CD14-positive monocyte (primary cell): ENCODE measurements around the gene DTNB. TPM values are rescaled to one million over a fixed set of nuclear protein-coding genes. Genes with fewer than 3 reads are reported as not detected.

Experiments
- DNase-seq, 3 donors: peaks; one replicate each; pipeline ENCODE4 v3.0.0-alpha.2; 2011 to 2022
- H2AFZ ChIP-seq: 2 replicates; pipeline ENCODE4 v1.6.0; 2012; ENCODE audit warnings: mild to moderate bottlenecking, low read depth, low read length, inconsistent platforms; ENCODE audit not compliant: insufficient read depth, poor library complexity, severe bottlenecking
- H3K27ac ChIP-seq, 2 donors: 1 replicate in 1 of 2; 2 replicates in 1 of 2; pipeline ENCODE4 v1.5.1; 2012 to 2013; ENCODE audit warnings: low read length in 2 of 2, control low read depth in 1 of 2, inconsistent platforms in 1 of 2, low read depth in 1 of 2, mild to moderate bottlenecking in 1 of 2
- H3K27me3 ChIP-seq, 2 donors: one replicate each; pipeline versions ENCODE4 v1.6.0 to v1.6.1; 2011 to 2013; ENCODE audit warnings: low read length in 2 of 2; ENCODE audit not compliant: control insufficient read depth in 2 of 2, insufficient read depth in 2 of 2
- H3K36me3 ChIP-seq, 2 donors: replicated peaks in 1 of 2; 1 replicate in 1 of 2; 2 replicates in 1 of 2; pipeline versions ENCODE4 v1.5.1 to v1.6.1; 2012 to 2013; ENCODE audit warnings: low read length in 2 of 2, control low read depth in 1 of 2, inconsistent platforms in 1 of 2, mild to moderate bottlenecking in 1 of 2; ENCODE audit not compliant: insufficient read depth in 2 of 2, control insufficient read depth in 1 of 2
- H3K4me1 ChIP-seq, 2 donors: 1 replicate in 1 of 2; 2 replicates in 1 of 2; pipeline versions ENCODE4 v1.5.1 to v1.6.1; 2012 to 2013; ENCODE audit warnings: low read length in 2 of 2, control low read depth in 1 of 2, inconsistent platforms in 1 of 2, mild to moderate bottlenecking in 1 of 2, moderate library complexity in 1 of 2; ENCODE audit not compliant: insufficient read depth in 2 of 2, control insufficient read depth in 1 of 2
- H3K4me2 ChIP-seq: replicated peaks from 2 replicates; pipeline ENCODE3; 2012; ENCODE audit warnings: low read length, moderate library complexity, mild to moderate bottlenecking; ENCODE audit not compliant: poor library complexity, severe bottlenecking; ENCODE audit errors: extremely low read depth
- H3K4me3 ChIP-seq, 3 experiments: fragments of 200-600 bp in 1 of 3; sonication (generic) in 1 of 3; replicated peaks in 1 of 3; 1 replicate in 2 of 3; 2 replicates in 1 of 3; pipeline ENCODE4 v1.5.1; 2011 to 2013; ENCODE audit warnings: low read length in 3 of 3, mild to moderate bottlenecking in 3 of 3, control low read depth in 2 of 3, low read depth in 2 of 3, inconsistent platforms in 1 of 3, moderate library complexity in 1 of 3
- H3K79me2 ChIP-seq: 2 replicates; pipeline ENCODE4 v1.6.0; 2012; ENCODE audit warnings: mild to moderate bottlenecking, control low read depth, inconsistent platforms, low read length, moderate library complexity; ENCODE audit not compliant: insufficient read depth
- H3K9ac ChIP-seq: 2 replicates; pipeline ENCODE4 v1.6.0; 2017; ENCODE audit warnings: low read length, mild to moderate bottlenecking; ENCODE audit not compliant: insufficient read depth, poor library complexity, severe bottlenecking
- H3K9me3 ChIP-seq, 2 donors: replicated peaks in 1 of 2; 1 replicate in 1 of 2; 2 replicates in 1 of 2; pipeline versions ENCODE4 v1.5.1 to v1.6.1; 2012 to 2013; ENCODE audit warnings: low read length in 2 of 2, control low read depth in 1 of 2; ENCODE audit not compliant: control insufficient read depth in 1 of 2, insufficient read depth in 1 of 2
- H4K20me1 ChIP-seq: 2 replicates; pipeline ENCODE4 v1.6.0; 2012; ENCODE audit warnings: mild to moderate bottlenecking, low read length, control low read depth, moderate library complexity; ENCODE audit not compliant: insufficient read depth
- H3K27ac Mint-ChIP-seq, 7 donors: one replicate each; pipeline ENCODE4 v1.8.0; 2020; ENCODE audit warnings: mild to moderate bottlenecking in 7 of 7, mixed read lengths in 7 of 7, moderate library complexity in 6 of 7, inconsistent platforms in 2 of 7
- H3K27me3 Mint-ChIP-seq, 3 donors: one replicate each; pipeline ENCODE4 v1.8.0; 2021 to 2022; ENCODE audit warnings: low read depth in 3 of 3, mild to moderate bottlenecking in 3 of 3, mixed read lengths in 3 of 3, moderate library complexity in 3 of 3, inconsistent platforms in 1 of 3
- H3K36me3 Mint-ChIP-seq, 2 donors: one replicate each; pipeline ENCODE4 v1.8.0; 2020; ENCODE audit warnings: mixed read lengths in 2 of 2, inconsistent platforms in 1 of 2, mild to moderate bottlenecking in 1 of 2
- H3K4me1 Mint-ChIP-seq: one replicate; pipeline ENCODE4 v1.8.0; 2020; ENCODE audit warnings: mild to moderate bottlenecking, mixed read lengths
- H3K4me3 Mint-ChIP-seq, 2 donors: one replicate each; pipeline ENCODE4 v1.8.0; 2020; ENCODE audit warnings: mild to moderate bottlenecking in 2 of 2, mixed read lengths in 2 of 2, moderate library complexity in 1 of 2
- H3K9me3 Mint-ChIP-seq, 7 donors: one replicate each; pipeline ENCODE4 v1.8.0; 2020 to 2022; ENCODE audit warnings: mixed read lengths in 7 of 7, mild to moderate bottlenecking in 6 of 7, moderate library complexity in 6 of 7, inconsistent platforms in 2 of 7
- CTCF ChIP-seq: fragments of 200-600 bp; IDR thresholded peaks from one replicate; pipeline ENCODE4 v1.8.0; 2022; ENCODE audit warnings: antibody characterized with exemption, mild to moderate bottlenecking
- WGBS: methylation state at CpG from one replicate; pipeline ENCODE4 v1.1.5; 2013; ENCODE audit warnings: missing lambda C conversion rate; ENCODE audit not compliant: insufficient coverage; 5-methylcytosine and 5-hydroxymethylcytosine counted together
- intact Hi-C, 2 donors: fragments of 100-400 bp; cut with micrococcal nuclease; formaldehyde crosslinking; loops; one replicate each; pipeline versions ENCODE4 v1.15.0 to v1.15.1; 2023
- polyA plus RNA-seq, 3 donors: library from polyadenylated mRNA; depleted of rRNA in 1 of 3; unstranded in 2 of 3; stranded (reverse) in 1 of 3; fragments of 300-500 nt in 2 of 3; fragments of >200 nt in 1 of 3; fragmentation: Illumina TruSeq in 2 of 3; gene quantifications; 1 replicate in 2 of 3; 2 replicates in 1 of 3; pipeline ENCODE4 v1.2.3, GENCODE V29; 2012 to 2021

DTNB gene
- polyA plus RNA-seq, 3 donors = 3.0 to 4.2 (median 3.3) TPM

- Histone ChIP-seq H3K9ac (no peak overlapping the region), H3K27ac (no peak overlapping the region), H3K9me3 (peaks cover 5 to 9% of the 10 kb centered on the region in 2 donors), H3K4me1 (no peaks in the 10 kb centered on the region), H4K20me1 (no peaks in the 10 kb centered on the region), H3K27me3 (no peaks in the 10 kb centered on the region), H2AFZ (no peak overlapping the region), H3K4me2 (no peak overlapping the region), H3K79me2 (no peaks in the 10 kb centered on the region), H3K36me3 (no peaks in the 10 kb centered on the region), H3K4me3 (no peak overlapping the region)
- Mint-ChIP-seq H3K36me3 (peaks cover 5 to 10% of the 10 kb centered on the region in 2 donors), H3K4me1 (no peaks in the 10 kb centered on the region), H3K27me3 (no peaks in the 10 kb centered on the region), H3K9me3 (peaks cover 6 to 11% (median 10%) of the 10 kb centered on the region in 7 donors), H3K4me3 (no peak overlapping the region), H3K27ac (no peak overlapping the region)
- no peak for TF ChIP-seq CTCF
- intact Hi-C loops = no loop called here
- 100% methylated on average over 2 of the region's 3 CpGs for WGBS
- no peak for DNase-seq
These were observed 202.6 kb downstream of the DTNB start for GRCh38 chr2:25470806-25471205.

GRCh38 chr2:25467743-25468142 lies 205.6 kb downstream of the DTNB start:
- Mint-ChIP-seq H3K36me3 (peaks cover 0 to 3% of the 10 kb centered on the region in 2 donors), H3K27me3 (no peaks in the 10 kb centered on the region), H3K4me1 (no peaks in the 10 kb centered on the region), H3K27ac (no peak overlapping the region), H3K4me3 (no peak overlapping the region), H3K9me3 (peaks cover 0 to 6% (median 3%) of the 10 kb centered on the region in 7 donors)
- H3K4me2 ChIP-seq = no peak overlapping the region
- no peaks in the 10 kb centered on the region for H3K36me3 ChIP-seq
- no peaks in the 10 kb centered on the region for H3K27me3 ChIP-seq
- DNase-seq = no peak
- H3K4me3 ChIP-seq = no peak overlapping the region
- H3K27ac ChIP-seq = no peak overlapping the region
- WGBS = 86% methylated on average over 2 of the region's 3 CpGs
- no peak overlapping the region for H2AFZ ChIP-seq
- intact Hi-C loops = no loop called here
- TF ChIP-seq CTCF = no peak
- H3K9me3 ChIP-seq = no peaks in the 10 kb centered on the region
- H3K79me2 ChIP-seq = no peaks in the 10 kb centered on the region
- no peaks in the 10 kb centered on the region for H4K20me1 ChIP-seq
- no peak overlapping the region for H3K9ac ChIP-seq
- no peaks in the 10 kb centered on the region for H3K4me1 ChIP-seq
